DND-41 (cell line): ENCODE results near the gene VEGFD.

Experiments
- EZH2 ChIP-seq: IDR thresholded peaks from 3 replicates; pipeline ENCODE4 v1.6.1; 2012; ENCODE audit warnings: borderline replicate concordance, low read depth, mild to moderate bottlenecking, moderate library complexity, low read length, inconsistent platforms; ENCODE audit not compliant: severe bottlenecking
- TF ChIP-seq, protein P1 (sequence below): IDR thresholded peaks from 2 replicates; pipeline ENCODE4 v1.5.1; 2012; ENCODE audit warnings: borderline replicate concordance, low read length, moderate library complexity, mild to moderate bottlenecking; ENCODE audit not compliant: poor library complexity, severe bottlenecking; ENCODE audit errors: extremely low read depth

- TF ChIP-seq EZH2, result no peak
- TF ChIP-seq, protein P1, sequence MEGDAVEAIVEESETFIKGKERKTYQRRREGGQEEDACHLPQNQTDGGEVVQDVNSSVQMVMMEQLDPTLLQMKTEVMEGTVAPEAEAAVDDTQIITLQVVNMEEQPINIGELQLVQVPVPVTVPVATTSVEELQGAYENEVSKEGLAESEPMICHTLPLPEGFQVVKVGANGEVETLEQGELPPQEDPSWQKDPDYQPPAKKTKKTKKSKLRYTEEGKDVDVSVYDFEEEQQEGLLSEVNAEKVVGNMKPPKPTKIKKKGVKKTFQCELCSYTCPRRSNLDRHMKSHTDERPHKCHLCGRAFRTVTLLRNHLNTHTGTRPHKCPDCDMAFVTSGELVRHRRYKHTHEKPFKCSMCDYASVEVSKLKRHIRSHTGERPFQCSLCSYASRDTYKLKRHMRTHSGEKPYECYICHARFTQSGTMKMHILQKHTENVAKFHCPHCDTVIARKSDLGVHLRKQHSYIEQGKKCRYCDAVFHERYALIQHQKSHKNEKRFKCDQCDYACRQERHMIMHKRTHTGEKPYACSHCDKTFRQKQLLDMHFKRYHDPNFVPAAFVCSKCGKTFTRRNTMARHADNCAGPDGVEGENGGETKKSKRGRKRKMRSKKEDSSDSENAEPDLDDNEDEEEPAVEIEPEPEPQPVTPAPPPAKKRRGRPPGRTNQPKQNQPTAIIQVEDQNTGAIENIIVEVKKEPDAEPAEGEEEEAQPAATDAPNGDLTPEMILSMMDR, result no peak
Observed at GRCh38 chrX:15416133-15416993, 32.1 kb upstream of the VEGFD start.
